GM12891 (cell line): ENCODE results near the gene SLC35B2.

Experiments used
- PAX5 ChIP-seq: IDR thresholded peaks from 2 replicates; pipeline ENCODE4 v1.6.1; 2011; ENCODE audit warnings: low read length, moderate library complexity, mild to moderate bottlenecking; ENCODE audit not compliant: insufficient read depth, severe bottlenecking
- POLR2A ChIP-seq: IDR thresholded peaks from 2 replicates; pipeline ENCODE4 v1.6.1; 2011; ENCODE audit warnings: low read depth, low read length, control low read depth
- POLR2AphosphoS5 ChIP-seq: IDR thresholded peaks from 2 replicates; pipeline ENCODE4 v1.6.1; 2011; ENCODE audit warnings: low read depth, low read length, control low read depth
- POU2F2 ChIP-seq: IDR thresholded peaks from 2 replicates; pipeline ENCODE4 v1.6.1; 2011; ENCODE audit warnings: low read depth, mild to moderate bottlenecking, control low read depth, low read length, moderate library complexity
- TAF1 ChIP-seq: IDR thresholded peaks from 2 replicates; pipeline ENCODE4 v1.6.1; 2011; ENCODE audit warnings: low read depth, low read length, control low read depth

DNA sequence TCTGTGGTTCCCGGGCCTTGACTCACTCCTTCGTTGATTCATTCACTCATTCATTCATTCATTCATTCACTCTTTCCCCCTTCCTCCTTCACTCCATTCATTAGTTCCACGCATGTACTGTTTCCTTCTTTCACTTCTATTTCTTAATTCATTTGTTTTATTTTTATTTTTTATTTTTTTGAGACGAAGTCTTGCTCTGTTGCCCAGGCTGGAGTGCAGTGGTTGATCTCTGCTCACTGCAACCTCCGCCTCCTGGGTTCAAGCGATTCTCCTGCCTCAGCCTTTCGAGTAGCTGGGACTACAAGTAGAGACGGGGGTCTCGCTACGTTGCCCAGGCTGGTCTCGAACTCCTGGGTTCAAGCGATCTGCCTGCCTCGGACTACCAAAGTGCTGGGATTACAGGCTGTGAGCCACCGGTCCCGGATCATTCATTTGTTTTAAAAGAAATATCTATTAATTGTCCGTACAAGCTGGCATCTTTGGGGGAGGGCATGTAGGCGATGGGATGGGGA is 8.4 kb upstream of the SLC35B2 start:
- TF ChIP-seq POLR2AphosphoS5 (no peak), POLR2A (no peak), POU2F2 (no peak), PAX5 (no peak), TAF1 (no peak)
